Sciatic nerve (tissue), 2 donors: ENCODE measurements around the gene ZG16B. TPM values are rescaled to one million over a fixed set of nuclear protein-coding genes. Genes with fewer than 3 reads are reported as not detected.

Experiments used
- ATAC-seq: fragments of 200-7000 bp; cut with Tn5 transposase; one replicate; pipeline ENCODE4 v1.9.1; 2020; ENCODE audit warnings: mild to moderate bottlenecking, moderate library complexity
- DNase-seq: peaks from one replicate; pipeline ENCODE4 v3.0.0-alpha.2; 2020; ENCODE audit warnings: low spot score
- intact Hi-C: fragments of 100-400 bp; cut with DNase I; formaldehyde crosslinking; loops from one replicate; pipeline ENCODE4 v1.14.2; 2022
- total RNA-seq: library from RNA; stranded (reverse); fragmentation: NEBNext Ultra II Directional; extraction: Animal tissue kit (Norgen Biotek cat#: 25700); gene quantifications from one replicate; pipeline ENCODE4 v1.2.1, GENCODE V29; 2021
- donor health status: DM: no; HTN: no; CAD: no.
- donor health status: DM: no; HTN: no; CAD: no.

Gene ZG16B
- total RNA-seq, 1 donor from 2014 or later = not detected

- intact Hi-C loops = no loop called here
- DNase-seq = peak; percentile 50
- ATAC-seq = no peak
Observed at GRCh38 chr16:2856061-2856670, 26.1 kb downstream of the ZG16B start.

- DNase-seq (peak; percentile 47), ATAC-seq (no peak)
- intact Hi-C loops = no loop called here
Observed at GRCh38 chr16:2856686-2857450, 26.8 kb downstream of the ZG16B start.

- ATAC-seq = no peak
- intact Hi-C loops = no loop called here
- DNase-seq = peak; percentile 21
Observed at GRCh38 chr16:2857451-2858244, 27.5 kb downstream of the ZG16B start, which contains the start of gene PRSS22. Gene PRSS22 (minus strand): TSS chr16:2858170. CDS start chr16:2858104, 66 bp downstream.

GRCh38 chr16:2858245-2859025, 28.3 kb downstream of the ZG16B start:
- intact Hi-C loops = no loop called here
- ATAC-seq (no peak), DNase-seq (peak; percentile 40)

GRCh38 chr16:2859686-2860265, 29.7 kb downstream of the ZG16B start:
- ATAC-seq (no peak), DNase-seq (no peak)

GRCh38 chr16:2860826-2861567, 30.9 kb downstream of the ZG16B start:
- no peak for ATAC-seq
- intact Hi-C loops = no loop called here
- DNase-seq = no peak

More at GRCh38 chr16:2859686-2860265, 29.7 kb downstream of the ZG16B start:
- intact Hi-C loops = no loop called here

GRCh38 chr16:2865651-2866050, 35.5 kb downstream of the ZG16B start:
- ATAC-seq (no peak), DNase-seq (no peak)
- intact Hi-C loops = no loop called here

- DNase-seq (no peak), ATAC-seq (no peak)
- intact Hi-C loops = no loop called here
Observed at GRCh38 chr16:2866431-2866830, 36.3 kb downstream of the ZG16B start.

- ATAC-seq (no peak), DNase-seq (no peak)
- intact Hi-C loops = no loop called here
Observed at GRCh38 chr16:2867661-2867986, 37.5 kb downstream of the ZG16B start.

- ATAC-seq (peak; percentile 98), DNase-seq (peak; percentile 95)
- intact Hi-C loops = no loop called here
Observed at GRCh38 chr16:2867987-2868789, 38.1 kb downstream of the ZG16B start.

- DNase-seq = no peak
- intact Hi-C loops = loop anchor here (10.0 kb wide), 1 partner anchor 53 kb away; no protein-coding TSS in a partner anchor
- no peak for ATAC-seq
Observed at GRCh38 chr16:2871926-2872325, 41.8 kb downstream of the ZG16B start.

GRCh38 chr16:2874032-2874911, 44.2 kb downstream of the ZG16B start:
- no peak for DNase-seq
- intact Hi-C loops = loop anchor here (10.0 kb wide), 1 partner anchor 51 kb away; no protein-coding TSS in a partner anchor
- peak; percentile 27 for ATAC-seq

- intact Hi-C loops = loop anchor here (10.0 kb wide), 1 partner anchor 50 kb away; no protein-coding TSS in a partner anchor
- DNase-seq (peak; percentile 87), ATAC-seq (peak; percentile 98)
Observed at GRCh38 chr16:2874912-2875362, 44.8 kb downstream of the ZG16B start.

GRCh38 chr16:2879854-2880508, 49.9 kb downstream of the ZG16B start:
- ATAC-seq (no peak), DNase-seq (no peak)
- intact Hi-C loops = loop anchor here (10.0 kb wide), 1 partner anchor 45 kb away; no protein-coding TSS in a partner anchor
